IMR-90 (cell line): ENCODE measurements around the gene DOCK9.

Experiments
- CEBPB ChIP-seq: IDR thresholded peaks from 2 replicates; pipeline ENCODE4 v1.6.1; 2012; ENCODE audit warnings: low read depth, low read length, improper control_type of control experiment
- CHD1 ChIP-seq: IDR thresholded peaks from 2 replicates; pipeline ENCODE4 v1.6.1; 2012; ENCODE audit warnings: low read depth, low read length, improper control_type of control experiment
- CTCF ChIP-seq: conservative IDR thresholded peaks from 2 replicates; pipeline ENCODE4 v1.5.1; 2012; ENCODE audit warnings: mild to moderate bottlenecking, low read depth, low read length, improper control_type of control experiment
- ELK1 ChIP-seq: fragments of 150-350 bp; IDR thresholded peaks from 2 replicates; pipeline ENCODE4 v1.6.1; 2016; ENCODE audit warnings: low read depth, mild to moderate bottlenecking, low read length, moderate library complexity, borderline replicate concordance
- FOS ChIP-seq: fragments of 150-350 bp; IDR thresholded peaks from 2 replicates; pipeline ENCODE4 v1.6.1; 2016; ENCODE audit warnings: low read depth, low read length
- MAFK ChIP-seq: IDR thresholded peaks from 2 replicates; pipeline ENCODE4 v1.6.1; 2012; ENCODE audit warnings: low read depth, low read length, improper control_type of control experiment
- MAZ ChIP-seq: IDR thresholded peaks from 2 replicates; pipeline ENCODE4 v1.6.1; 2012; ENCODE audit warnings: low read depth, mild to moderate bottlenecking, low read length, improper control_type of control experiment, moderate library complexity, borderline replicate concordance
- MXI1 ChIP-seq: IDR thresholded peaks from 2 replicates; pipeline ENCODE4 v1.6.1; 2012; ENCODE audit warnings: low read depth, mild to moderate bottlenecking, low read length, moderate library complexity, borderline replicate concordance
- NFE2L2 ChIP-seq: fragments of 150-350 bp; IDR thresholded peaks from 2 replicates; pipeline ENCODE4 v1.6.1; 2016; ENCODE audit warnings: low read depth, mild to moderate bottlenecking, low read length
- POLR2A ChIP-seq: IDR thresholded peaks from 2 replicates; pipeline ENCODE4 v1.6.1; 2012; ENCODE audit warnings: mild to moderate bottlenecking, low read depth, low read length
- RAD21 ChIP-seq: IDR thresholded peaks from 2 replicates; pipeline ENCODE4 v1.6.1; 2012; ENCODE audit warnings: low read length, improper control_type of control experiment
- RCOR1 ChIP-seq: IDR thresholded peaks from 2 replicates; pipeline ENCODE4 v1.6.1; 2012; ENCODE audit warnings: mild to moderate bottlenecking, low read length, improper control_type of control experiment; ENCODE audit not compliant: insufficient replicate concordance
- RFX5 ChIP-seq: IDR thresholded peaks from 2 replicates; pipeline ENCODE4 v1.8.0; 2012; ENCODE audit warnings: low read depth, mild to moderate bottlenecking, low read length, moderate library complexity
- TF ChIP-seq, protein P1 (sequence below): fragments of 150-350 bp; IDR thresholded peaks from 2 replicates; pipeline ENCODE4 v1.6.1; 2017; ENCODE audit warnings: mild to moderate bottlenecking, antibody characterized with exemption, low read length, low read depth

GRCh38 chr13:99015606-99016490 lies 38.0 kb upstream of the DOCK9 start:
- TF ChIP-seq CTCF (no peak), POLR2A (no peak), ELK1 (no peak), RAD21 (no peak), MAFK (no peak), NFE2L2 (no peak), MAZ (no peak), RFX5 (no peak), RCOR1 (no peak), CHD1 (no peak), CEBPB (no peak), MXI1 (no peak), FOS (no peak)
- TF ChIP-seq, protein P1, sequence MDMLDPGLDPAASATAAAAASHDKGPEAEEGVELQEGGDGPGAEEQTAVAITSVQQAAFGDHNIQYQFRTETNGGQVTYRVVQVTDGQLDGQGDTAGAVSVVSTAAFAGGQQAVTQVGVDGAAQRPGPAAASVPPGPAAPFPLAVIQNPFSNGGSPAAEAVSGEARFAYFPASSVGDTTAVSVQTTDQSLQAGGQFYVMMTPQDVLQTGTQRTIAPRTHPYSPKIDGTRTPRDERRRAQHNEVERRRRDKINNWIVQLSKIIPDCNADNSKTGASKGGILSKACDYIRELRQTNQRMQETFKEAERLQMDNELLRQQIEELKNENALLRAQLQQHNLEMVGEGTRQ = no peak
